ENCODE data around the gene TTLL8. TPM values are rescaled to one million over a fixed set of nuclear protein-coding genes. Genes with fewer than 3 reads are reported as not detected.
"Not testable (repeated sequence)": the region's sequence is repeated elsewhere in the genome, so short reads cannot be mapped to it uniquely, and the experiment has no call there.

The TTLL8 gene
- total and polyA plus RNA-seq, 2 experiments from 2014 or later, result not detected

DNA sequence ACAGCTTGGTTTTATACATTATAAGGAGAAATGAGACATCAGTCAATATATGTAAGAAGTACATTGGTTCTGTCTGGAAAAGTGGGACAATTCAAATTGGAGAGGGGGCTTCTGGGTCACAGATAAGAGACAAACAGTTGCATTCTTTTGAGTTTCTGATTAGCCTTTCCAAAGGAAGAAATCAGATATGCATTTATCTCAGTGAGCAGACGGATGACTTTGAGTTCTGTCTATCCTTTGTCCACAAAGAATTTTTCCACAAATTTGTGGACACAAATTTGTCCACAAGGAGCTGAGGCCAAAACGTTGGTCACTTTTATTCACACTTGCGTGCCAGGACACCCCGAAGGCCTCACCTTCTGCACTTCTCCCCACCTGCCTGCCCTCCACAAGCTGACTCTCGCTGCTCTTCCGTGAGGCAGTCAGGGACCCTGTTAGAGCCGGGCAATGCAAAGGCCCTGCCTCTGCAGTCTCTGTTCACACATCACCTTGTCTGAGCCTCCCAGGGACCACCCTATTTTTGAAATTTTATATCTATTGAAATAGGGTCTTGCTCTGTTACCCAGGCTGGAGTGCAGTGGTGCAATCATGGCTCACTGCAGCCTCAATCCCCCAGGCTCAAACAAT is 66.1 kb downstream of the TTLL8 start:
- WGBS (ENCODE audit: low lambda C conversion rate, missing lambda C conversion rate), result 87% methylated on average over 7 of the region's 7 CpGs
- Histone ChIP-seq H3K9me3 (ENCODE audit: low read depth) (no peaks in the 10 kb centered on the region), H3K27me3 (no peaks in the 10 kb centered on the region), H3K27ac (no peak overlapping the region), H3K4me2 (no peak overlapping the region), H3K4me3 (no peak overlapping the region), H2AFZ (no peak overlapping the region), H3K79me2 (no peaks in the 10 kb centered on the region), H3K9me2 (replicated peaks; ENCODE audit: insufficient read depth) (no peaks in the 10 kb centered on the region), H3K36me3 (replicated peaks; ENCODE audit: insufficient read depth, low read depth) (no peaks in the 10 kb centered on the region), H3K4me1 (ENCODE audit: insufficient read depth) (no peaks in the 10 kb centered on the region), H4K20me1 (ENCODE audit: insufficient read depth, poor library complexity, severe bottlenecking) (no peaks in the 10 kb centered on the region)
- TF ChIP-seq, protein P1, sequence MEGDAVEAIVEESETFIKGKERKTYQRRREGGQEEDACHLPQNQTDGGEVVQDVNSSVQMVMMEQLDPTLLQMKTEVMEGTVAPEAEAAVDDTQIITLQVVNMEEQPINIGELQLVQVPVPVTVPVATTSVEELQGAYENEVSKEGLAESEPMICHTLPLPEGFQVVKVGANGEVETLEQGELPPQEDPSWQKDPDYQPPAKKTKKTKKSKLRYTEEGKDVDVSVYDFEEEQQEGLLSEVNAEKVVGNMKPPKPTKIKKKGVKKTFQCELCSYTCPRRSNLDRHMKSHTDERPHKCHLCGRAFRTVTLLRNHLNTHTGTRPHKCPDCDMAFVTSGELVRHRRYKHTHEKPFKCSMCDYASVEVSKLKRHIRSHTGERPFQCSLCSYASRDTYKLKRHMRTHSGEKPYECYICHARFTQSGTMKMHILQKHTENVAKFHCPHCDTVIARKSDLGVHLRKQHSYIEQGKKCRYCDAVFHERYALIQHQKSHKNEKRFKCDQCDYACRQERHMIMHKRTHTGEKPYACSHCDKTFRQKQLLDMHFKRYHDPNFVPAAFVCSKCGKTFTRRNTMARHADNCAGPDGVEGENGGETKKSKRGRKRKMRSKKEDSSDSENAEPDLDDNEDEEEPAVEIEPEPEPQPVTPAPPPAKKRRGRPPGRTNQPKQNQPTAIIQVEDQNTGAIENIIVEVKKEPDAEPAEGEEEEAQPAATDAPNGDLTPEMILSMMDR (IDR thresholded peaks at IDR 0.05; ENCODE audit: poor library complexity), result no peak
- no peak for TF ChIP-seq EZH2 (IDR thresholded peaks at IDR 0.05; ENCODE audit: borderline replicate concordance)
- TF ChIP-seq EZH2phosphoT487 (IDR thresholded peaks at IDR 0.05; ENCODE audit: low read depth, severe bottlenecking, unreplicated experiment), result no peak
- no peak for DNase-seq (ENCODE audit: low spot score)

DNA sequence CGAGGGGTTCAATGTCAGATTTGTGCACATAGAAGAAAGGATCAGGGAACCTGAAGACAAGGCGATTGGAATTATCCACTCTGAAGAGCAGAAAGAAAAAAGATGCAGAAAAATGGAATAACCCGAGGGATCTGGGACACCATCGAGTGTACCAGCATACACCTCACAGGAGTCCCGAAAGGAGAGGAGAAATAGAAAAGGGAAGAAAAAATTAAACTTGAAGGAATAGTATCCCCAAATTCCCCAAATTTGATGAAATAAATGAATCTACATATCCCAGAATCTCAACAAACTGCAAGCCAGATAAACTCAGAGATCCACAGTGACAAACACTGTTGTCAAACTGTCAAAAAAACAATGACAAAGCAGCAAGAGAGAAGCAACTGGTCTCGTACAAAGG is 66.9 kb downstream of the TTLL8 start:
- Histone ChIP-seq H3K4me2 (no peak overlapping the region), H3K4me1 (ENCODE audit: insufficient read depth) (no peaks in the 10 kb centered on the region), H3K27me3 (no peaks in the 10 kb centered on the region), H4K20me1 (ENCODE audit: insufficient read depth, poor library complexity, severe bottlenecking) (no peaks in the 10 kb centered on the region), H3K4me3 (no peak overlapping the region), H3K27ac (no peak overlapping the region), H3K79me2 (no peaks in the 10 kb centered on the region), H3K9me2 (replicated peaks; ENCODE audit: insufficient read depth) (no peaks in the 10 kb centered on the region), H3K9me3 (ENCODE audit: low read depth) (peaks cover 6% of the 10 kb centered on the region), H3K36me3 (replicated peaks; ENCODE audit: insufficient read depth, low read depth) (no peaks in the 10 kb centered on the region), H2AFZ (no peak overlapping the region)
- TF ChIP-seq EZH2phosphoT487 (IDR thresholded peaks at IDR 0.05; ENCODE audit: low read depth, severe bottlenecking, unreplicated experiment), result no peak
- no peak for TF ChIP-seq EZH2 (IDR thresholded peaks at IDR 0.05; ENCODE audit: borderline replicate concordance)
- TF ChIP-seq, protein P1 (IDR thresholded peaks at IDR 0.05; ENCODE audit: poor library complexity), result no peak
- 87% methylated on average over 6 of the region's 6 CpGs for WGBS (ENCODE audit: low lambda C conversion rate, missing lambda C conversion rate)
- no peak for DNase-seq (ENCODE audit: low spot score)

DNA sequence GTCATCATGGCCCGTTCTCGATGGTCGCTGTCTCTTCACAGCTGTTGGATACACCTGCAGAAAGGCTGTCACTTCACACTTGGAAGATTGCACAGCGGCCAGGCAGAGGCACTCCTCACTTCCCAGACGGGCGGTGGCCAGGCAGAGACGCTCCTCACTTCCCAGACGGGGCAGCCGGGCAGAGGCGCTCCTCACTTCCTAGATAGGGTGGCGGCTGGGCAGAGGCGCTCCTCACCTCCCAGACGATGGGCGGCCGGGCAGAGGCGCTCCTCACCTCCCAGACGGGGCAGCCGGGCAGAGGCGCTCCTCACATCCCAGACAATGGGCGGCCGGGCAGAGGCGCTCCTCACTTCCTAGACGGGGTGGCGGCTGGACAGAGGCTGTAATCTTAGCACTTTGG is 68.3 kb downstream of the TTLL8 start:
- not testable (repeated sequence) for H3K9me2 ChIP-seq (replicated peaks; ENCODE audit: insufficient read depth); H3K4me3 ChIP-seq; H3K36me3 ChIP-seq (replicated peaks; ENCODE audit: insufficient read depth, low read depth); H4K20me1 ChIP-seq (ENCODE audit: insufficient read depth, poor library complexity, severe bottlenecking); H3K4me2 ChIP-seq; DNase-seq (ENCODE audit: low spot score); H3K27ac ChIP-seq; H3K27me3 ChIP-seq; H3K4me1 ChIP-seq (ENCODE audit: insufficient read depth); H3K79me2 ChIP-seq; H2AFZ ChIP-seq
- 98% methylated on average over 21 of the region's 24 CpGs for WGBS (ENCODE audit: low lambda C conversion rate, missing lambda C conversion rate)
- peaks cover 13% of the 10 kb centered on the region for H3K9me3 ChIP-seq (ENCODE audit: low read depth)

DNA sequence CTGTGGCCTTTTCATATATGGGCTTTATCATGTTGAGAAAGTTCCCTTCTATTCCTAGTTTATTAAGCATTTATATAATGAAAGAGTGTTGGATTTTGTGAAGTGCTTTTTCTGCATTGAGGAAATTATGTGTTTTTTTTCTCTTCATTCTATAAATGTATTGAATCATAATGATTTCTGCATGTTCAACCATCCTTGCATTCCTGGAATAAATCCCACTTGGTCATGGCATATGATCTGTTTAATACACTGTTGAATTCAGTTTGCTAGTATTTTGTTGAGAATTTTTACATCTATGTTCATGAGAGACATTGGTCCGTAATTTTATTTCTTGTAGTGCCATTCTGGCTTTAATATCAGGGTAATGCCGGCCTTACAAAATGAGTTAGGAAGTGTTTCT is 71.8 kb downstream of the TTLL8 start:
- peaks cover 23% of the 10 kb centered on the region for H3K27me3 ChIP-seq
- H3K36me3 ChIP-seq (replicated peaks; ENCODE audit: insufficient read depth, low read depth), result no peaks in the 10 kb centered on the region
- H3K4me3 ChIP-seq, result no peak overlapping the region
- H3K79me2 ChIP-seq, result no peaks in the 10 kb centered on the region
- TF ChIP-seq EZH2phosphoT487 (IDR thresholded peaks at IDR 0.05; ENCODE audit: low read depth, severe bottlenecking, unreplicated experiment), result no peak
- no peak for DNase-seq (ENCODE audit: low spot score)
- no peak overlapping the region for H2AFZ ChIP-seq
- no peak overlapping the region for H3K4me2 ChIP-seq
- peaks cover 13% of the 10 kb centered on the region for H3K9me3 ChIP-seq (ENCODE audit: low read depth)
- no peaks in the 10 kb centered on the region for H3K9me2 ChIP-seq (replicated peaks; ENCODE audit: insufficient read depth)
- H3K4me1 ChIP-seq (ENCODE audit: insufficient read depth), result no peaks in the 10 kb centered on the region
- H4K20me1 ChIP-seq (ENCODE audit: insufficient read depth, poor library complexity, severe bottlenecking), result no peaks in the 10 kb centered on the region
- 96% methylated on average over 2 of the region's 2 CpGs for WGBS (ENCODE audit: low lambda C conversion rate, missing lambda C conversion rate)
- no peak overlapping the region for H3K27ac ChIP-seq
